MM.1S (cell line): ENCODE measurements around the gene ETV7.

Source experiments
- CTCF ChIP-seq: fragments of 300-600 bp; sonication (generic); IDR thresholded peaks from 2 replicates; pipeline ENCODE4 v1.5.1; 2016; ENCODE audit warnings: antibody characterized with exemption, low read length, mixed read lengths
- EZH2phosphoT487 ChIP-seq: fragments of 300-600 bp; sonication (generic); IDR thresholded peaks from 2 replicates; pipeline ENCODE4 v1.6.1; 2018; ENCODE audit warnings: antibody characterized with exemption, low read length

- TF ChIP-seq CTCF, result no peak
- no peak for TF ChIP-seq EZH2phosphoT487
Measured at GRCh38 chr6:36371211-36371610, 16.3 kb downstream of the ETV7 start.
